DMS53 treated with DMSO at 0.1 percent for 48 hours (cell line): Measurements from ENCODE around the gene ZNF664.

ENCODE experiments used
- DNase-seq: peaks from one replicate; lab custom pipeline; 2025; ENCODE audit not compliant: unreplicated experiment; lab: John Stamatoyannopoulos, UW

The ZNF664 gene

DNA sequence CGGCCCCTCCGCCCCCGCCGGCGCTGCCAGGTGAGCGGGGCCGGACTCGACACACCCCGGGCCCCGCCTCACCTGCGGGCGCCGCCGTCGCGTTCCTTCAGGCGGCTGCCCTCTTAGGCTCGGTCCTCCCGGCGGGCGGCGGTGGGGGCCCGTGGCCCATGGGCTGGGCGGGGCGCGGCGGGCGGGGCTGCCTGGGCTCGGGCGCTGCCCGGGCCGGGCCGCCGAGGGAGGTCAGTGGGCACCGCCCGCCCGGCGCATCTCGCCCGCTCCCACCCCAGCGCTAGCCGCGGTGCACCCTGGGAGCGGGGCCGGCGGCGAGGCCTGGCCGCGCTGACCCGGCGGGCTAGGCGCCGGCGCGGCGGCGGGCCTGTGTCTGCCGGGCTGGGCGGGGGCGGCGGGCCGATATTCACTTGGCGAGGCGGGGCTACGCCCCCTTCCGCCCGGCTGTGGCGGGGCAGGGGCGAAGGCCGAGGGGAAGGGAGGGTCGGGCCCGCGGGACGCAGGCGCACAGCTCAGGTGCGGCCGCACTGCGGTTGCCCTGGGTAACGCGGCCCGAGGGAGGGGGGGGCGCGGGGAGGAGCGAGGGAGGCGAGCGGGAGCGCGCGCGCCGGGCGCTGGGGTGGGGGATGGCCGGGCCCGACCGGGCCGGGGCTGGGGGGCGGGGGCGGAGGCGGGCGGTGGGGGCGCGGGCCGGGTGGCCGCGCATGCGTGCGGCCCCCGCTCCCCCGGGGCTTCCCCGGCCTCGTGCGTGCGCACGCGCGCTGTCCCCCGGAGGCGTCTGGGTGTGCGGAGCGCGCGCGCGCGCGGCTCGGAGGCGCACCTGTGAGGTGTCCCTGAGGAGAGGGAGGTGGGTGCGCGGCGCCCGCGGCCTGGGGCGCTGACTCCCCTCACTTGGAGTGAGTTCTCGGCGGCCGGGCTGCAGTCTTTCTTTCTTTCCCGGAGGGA lies at the start of gene ZNF664, which contains the start of gene CCDC92:
TSS of gene ZNF664 (plus strand) at position 759 of the 945 bp plus-strand sequence. CDS start 38,930 bp downstream, outside the sequence.
TSS of gene CCDC92 (minus strand) at position 375 of the 945 bp plus-strand sequence. CDS start 28,526 bp downstream, outside the sequence.
- DNase-seq, result peak; percentile 81

DNA sequence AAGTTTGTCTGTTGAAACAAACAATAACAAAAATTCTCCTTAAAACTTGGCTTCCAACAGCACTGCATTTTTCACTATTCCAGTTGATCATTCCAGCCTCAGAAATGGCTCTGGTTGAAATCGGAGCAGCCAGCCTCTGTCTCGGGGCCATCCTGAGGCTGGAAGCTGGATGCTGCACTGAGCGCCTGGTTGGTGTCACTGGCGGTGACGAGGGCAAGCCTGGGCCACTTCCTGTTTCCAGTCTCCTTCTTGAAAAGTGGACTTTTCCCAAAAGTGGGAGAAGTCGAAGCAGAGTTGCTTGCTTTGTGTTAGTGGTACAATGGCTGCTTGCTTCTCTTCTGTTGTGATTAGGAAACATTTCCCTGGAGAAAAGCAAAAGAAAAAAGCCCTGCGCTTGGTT lies 49.1 kb upstream of the ZNF664 start:
- DNase-seq, result no peak

DNA sequence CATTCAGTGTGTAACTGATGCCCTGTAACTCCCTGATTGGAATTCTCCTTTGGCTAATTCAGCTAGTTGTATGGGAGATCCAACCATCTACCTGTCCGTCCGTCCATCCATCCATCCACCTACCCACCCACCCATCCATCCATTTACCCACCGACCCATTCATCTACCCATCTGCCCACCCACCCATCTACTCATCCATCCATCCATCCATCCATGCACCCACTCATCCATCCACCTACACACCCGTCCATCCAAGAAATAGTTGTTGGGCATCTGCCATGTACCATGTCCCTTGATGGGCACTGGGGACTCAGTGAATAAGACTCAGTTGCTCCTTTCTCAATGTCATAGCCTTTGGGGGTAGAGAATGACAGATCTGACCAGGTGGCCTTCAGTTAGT lies 48.5 kb upstream of the ZNF664 start:
- DNase-seq, result no peak

DNA sequence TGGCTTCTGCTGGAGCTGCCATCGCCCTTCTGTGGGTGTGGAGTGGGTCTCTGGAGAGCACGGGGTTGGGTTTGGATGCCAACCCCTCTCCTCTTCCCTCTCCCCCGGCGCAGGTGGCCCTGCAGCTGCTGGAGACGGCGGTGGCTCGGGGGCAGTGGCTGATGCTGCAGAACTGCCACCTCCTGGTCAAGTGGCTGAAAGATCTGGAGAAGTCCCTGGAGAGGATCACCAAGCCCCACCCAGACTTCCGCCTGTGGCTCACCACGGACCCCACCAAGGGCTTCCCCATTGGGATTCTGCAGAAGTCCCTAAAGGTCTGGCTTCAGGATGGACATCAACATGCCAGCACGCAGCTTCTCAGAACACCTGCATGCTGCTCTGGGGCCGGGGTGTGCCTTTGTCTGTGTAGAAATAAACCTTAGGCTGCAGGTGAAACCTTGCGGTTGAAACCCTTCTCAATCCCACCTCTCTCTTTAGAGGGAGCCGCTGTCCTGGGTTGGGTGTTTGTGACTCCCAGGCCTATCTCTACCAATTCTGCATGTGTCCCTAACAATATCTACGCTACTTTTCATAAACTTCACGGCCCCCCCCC lies 44.6 kb upstream of the ZNF664 start:
- DNase-seq, result peak; percentile 40

DNA sequence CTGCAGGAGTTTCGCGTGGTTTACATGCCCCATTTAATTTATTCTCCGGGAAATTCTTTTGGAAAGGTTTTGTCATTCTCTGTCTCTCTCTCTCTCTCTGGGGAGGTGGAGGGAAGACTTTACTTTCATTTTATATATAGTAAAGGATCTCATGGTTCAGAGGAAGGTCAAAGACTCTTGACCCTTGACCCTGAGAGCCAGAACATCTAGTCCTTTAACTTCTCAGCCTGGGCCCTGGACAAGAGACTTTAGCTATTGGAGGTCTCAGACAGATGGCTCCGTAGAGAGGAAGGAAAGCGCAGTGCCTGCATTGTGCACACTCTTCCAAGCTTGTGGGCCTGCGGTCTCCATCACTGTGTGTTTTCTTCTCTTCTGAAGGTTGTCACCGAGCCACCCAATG lies 44.1 kb upstream of the ZNF664 start:
- no peak for DNase-seq

DNA sequence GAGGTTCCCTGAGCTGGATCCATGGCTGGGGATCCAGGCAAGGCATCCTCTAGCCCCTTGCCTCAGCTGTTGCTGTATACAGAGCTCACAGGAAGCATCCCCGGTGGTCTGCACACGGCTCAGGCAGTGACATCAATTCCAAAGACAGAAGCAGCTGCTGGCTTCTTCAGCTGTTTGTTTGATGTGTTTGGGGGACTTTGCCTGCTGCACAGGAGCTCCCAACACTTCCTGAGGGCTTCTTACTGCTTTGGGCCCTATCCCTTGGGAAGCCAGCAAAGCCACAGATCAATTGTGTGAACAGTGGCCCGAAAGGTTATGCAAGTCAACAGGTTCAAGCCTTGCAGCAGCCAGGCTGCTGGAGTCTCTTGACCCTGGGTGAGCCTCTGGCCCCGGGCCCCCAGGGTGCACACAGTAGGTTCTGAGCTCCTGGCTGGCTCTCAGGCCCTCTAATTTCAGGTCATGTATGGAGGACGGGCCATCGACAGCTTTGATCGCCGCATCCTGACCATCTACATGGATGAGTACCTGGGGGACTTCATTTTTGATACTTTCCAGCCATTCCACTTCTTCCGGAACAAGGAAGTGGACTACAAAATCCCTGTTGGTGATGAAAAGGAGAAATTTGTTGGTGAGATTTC lies 43.0 kb upstream of the ZNF664 start:
- no peak for DNase-seq

DNA sequence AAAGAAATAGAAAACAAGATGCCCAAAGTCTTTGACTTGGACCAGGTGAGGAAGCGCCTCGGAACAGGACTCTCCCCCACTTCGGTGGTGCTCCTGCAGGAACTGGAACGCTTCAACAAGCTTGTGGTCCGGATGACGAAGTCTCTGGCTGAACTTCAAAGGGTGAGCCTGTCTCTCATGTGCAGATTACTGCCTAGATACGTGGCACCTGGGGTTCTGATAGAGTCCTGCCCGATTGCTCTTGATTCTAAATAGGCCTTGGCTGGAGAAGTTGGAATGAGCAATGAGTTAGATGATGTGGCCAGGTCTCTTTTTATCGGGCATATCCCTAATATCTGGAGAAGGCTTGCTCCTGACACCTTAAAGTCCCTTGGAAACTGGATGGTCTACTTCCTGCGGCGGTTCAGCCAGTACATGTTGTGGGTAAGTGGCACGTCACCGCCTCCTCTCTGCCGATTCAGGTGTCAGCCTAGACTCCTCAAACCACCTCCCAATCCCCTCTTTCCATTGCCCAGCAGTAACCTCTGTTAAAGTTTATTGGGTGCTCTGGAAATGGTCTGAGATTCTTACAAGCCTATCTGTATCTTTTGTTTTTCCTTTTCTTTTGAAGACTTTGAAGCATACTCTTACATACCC lies 41.2 kb upstream of the ZNF664 start:
- DNase-seq, result peak; percentile 16

DNA sequence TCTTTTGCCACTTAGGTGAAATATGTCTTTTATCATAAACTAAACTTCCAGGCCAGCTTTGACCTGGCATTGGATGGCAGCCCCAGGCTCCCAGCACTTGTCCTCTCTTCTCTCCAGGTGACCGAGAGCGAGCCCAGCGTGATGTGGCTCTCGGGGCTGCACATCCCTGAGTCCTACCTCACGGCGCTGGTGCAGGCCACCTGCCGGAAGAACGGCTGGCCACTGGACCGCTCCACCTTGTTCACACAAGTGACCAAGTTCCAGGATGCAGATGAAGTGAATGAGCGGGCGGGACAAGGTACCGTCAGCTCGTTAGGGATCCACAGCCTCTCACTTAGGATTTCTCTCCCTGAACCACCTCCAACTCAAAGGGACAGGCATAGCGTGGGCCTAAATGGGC lies 39.8 kb upstream of the ZNF664 start:
- DNase-seq, result no peak

DNA sequence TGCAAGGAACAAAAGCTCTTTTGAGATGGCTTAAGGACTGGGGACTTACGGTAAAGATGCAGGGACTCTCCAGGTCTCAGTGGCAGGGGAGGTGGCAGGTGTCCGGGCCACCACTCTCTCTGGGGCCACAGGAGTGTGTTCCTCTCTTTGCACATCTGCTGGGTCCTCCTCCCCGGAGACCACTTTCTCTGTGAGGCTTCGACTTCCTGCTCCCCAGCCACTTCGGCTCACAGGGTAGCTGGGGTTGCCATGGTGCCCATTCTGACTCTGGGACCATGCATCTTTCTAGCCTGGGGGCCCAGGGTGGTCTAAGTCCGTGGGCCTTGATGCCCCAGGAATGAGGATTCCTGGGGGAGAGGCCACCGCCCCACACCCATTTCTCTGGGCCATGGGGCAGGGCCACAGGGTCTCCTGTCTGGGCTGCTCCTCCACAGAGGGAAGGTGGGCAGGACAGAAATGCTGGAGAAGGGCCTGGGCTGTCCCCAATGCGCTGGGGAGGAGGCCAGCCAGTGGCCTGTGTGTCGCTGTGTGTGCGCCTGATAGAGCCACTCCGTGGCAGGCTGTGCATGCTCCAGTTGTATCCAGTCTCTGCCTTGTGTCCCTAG lies 38.9 kb upstream of the ZNF664 start:
- no peak for DNase-seq

DNA sequence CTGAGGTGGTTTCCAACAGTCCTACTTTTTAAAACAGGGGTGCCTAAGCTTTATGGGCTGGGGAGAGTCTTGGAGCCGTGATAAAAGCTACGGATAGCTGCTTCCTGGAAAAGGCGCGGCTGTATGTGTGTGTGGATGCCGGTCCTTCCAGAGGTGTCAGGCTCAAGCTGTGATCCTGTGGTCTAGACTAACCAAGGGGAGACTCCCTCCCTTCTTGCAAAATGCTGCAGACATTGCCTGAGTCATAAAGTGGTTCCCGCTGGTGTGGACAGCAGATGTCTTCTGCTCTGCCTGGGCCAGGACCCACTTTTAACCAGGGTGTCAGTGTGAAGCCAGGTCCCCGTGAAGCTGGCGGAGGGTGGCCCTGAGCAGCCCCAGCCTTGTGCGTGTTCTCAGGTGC lies 38.2 kb upstream of the ZNF664 start:
- no peak for DNase-seq

DNA sequence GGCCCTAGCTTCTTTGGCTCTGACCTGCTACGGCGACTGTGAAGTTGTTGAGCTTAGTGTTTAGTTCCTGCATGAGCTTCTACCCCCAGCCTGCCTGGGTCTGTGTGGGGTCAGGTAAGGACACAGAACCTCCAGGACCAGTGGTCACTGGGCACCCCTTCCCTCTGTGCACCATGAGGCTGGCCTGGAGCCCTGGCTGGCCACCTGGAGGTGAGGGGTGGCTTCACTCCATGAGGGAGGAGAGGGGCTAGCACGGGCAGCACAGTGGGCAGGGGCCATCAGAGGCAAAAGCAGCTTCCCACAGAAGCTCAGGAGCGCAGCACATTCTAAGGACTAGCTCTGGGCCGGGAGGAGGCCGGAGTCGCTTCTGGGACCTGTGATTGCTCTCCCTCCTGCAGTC lies 37.1 kb upstream of the ZNF664 start:
- DNase-seq, result no peak

DNA sequence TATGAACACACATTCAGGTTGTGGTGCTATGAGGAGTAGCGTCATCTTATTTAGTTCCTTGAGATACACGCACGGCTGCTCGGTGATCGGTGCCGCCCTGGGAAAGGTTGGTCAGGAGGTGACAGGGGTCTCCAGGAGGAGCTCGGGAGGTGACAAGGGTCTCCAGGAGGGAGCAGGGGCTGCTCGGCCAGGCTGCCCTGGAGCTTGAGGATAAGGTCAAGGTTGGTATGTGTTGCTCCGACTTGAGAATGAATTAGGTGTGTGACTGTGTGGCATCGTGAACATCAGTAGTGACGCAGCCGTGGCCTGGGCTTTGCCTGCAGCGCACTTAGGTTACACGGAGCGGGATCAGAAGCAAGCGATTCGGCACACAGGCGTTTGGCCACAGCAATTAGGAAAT lies 36.5 kb upstream of the ZNF664 start:
- no peak for DNase-seq

DNA sequence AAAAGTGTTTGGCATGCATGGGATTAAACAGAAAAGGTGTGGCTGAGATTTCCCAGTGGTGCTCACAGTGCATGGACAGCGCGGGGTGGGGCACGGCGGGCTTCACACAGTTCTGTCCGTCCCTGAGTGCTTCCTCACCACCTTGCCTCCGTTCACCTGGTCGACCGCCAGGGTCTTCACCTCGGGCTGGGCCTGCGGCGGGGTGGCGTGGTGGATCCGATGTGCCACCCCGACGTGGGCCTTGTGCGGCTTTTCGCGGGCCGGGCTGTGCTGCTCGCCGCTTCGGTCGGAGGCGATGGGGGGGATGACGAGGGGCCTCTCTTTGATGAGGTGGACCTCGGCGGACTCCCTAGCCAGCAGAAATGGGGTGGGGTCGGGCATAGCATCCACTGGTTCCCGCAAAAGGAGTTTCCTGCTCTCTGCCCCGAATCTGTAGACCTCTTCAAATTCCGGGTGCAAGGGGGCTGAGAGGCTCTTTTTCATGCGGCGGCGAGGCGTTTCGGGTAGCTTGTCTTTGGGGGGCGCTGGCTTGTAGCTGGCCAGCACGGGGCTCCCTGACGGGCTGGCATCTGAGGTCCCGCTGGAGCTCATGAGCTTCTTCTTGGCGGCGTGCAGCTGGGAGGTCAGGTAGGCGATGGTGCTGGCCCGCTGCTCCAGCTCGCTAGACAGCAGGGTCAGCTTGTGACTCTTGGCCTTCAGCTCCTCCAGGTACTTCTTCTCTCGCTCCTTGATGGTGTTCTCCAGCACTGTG lies 35.9 kb upstream of the ZNF664 start:
- no peak for DNase-seq

DNA sequence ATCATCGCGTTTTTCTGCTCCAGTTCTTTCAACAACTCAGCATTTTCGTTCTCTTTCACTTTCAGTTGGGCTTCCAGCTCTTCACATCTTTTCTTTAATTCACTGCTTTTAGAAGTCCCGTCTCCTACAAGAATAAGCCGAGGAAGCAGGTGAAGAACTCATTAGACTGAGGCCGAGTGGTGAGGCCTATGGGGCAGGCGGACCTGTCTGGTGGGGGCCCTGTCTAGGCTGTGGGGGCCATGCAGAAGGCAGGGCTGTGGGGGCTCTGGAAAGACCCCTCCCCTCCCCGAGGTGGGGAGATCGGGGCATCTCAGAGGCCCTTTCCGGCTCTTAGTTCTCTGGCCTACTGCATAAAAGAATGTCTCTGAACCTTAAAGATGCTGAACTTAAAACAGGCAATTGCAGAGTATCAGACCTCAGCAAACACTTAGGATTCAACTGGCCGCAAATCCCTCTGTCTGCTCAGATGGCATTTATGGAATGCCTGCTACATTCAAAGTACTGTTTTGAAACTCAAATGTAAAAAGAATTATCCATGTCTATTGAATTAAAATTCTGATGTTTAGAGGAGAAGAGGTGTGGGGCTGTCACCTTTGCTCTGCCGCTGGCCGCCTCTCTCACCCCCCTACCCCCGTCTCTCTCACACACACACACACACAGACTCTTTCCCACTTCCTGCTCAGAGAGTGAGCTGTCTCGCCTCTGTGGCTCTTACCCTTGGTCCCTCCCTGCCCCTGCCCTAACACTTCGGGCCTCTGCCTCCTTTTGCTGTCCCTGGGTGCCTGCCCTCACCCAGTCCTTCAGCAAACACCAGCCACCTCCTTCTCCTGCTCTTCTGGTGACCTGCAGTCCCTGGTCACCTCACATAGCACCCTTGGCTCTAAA lies 35.1 kb upstream of the ZNF664 start:
- no peak for DNase-seq

DNA sequence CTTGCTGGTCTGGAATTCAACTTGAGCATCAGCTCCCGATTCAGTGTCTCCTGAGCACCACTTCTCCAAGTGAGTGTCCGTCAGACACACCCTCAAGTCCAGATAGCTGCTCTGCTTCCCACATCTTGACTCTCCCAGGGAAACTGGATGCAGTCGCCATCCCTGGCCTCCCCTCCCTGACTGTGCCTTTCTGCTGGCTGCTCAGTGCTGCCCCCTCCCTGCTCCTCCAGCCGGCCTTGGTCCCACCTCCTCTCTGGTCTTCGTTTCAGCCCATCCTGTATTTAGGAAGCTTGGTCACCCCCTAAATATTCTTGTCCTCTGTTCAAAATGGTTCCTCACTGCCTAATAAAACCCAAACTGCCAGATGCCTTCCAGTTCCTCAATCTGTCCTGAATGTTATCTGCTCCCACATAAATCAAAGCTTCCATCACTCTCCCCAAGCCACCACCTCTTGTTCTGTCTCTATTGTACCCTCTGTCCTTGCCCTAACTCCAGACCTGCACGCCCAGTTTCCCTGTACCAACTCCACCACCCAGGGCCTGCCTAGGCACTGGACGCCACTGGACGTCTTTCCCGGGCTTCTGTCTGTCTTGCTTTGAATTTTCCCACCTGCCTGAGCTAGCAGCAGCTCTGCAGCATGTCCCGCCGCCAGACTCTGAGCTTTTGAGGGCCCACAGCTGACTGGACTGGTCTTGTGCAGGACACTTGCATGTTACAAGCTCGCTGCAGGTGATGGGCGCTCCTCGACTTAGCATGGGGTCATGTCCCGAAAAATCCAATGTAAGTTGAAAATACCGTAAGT lies 34.1 kb upstream of the ZNF664 start:
- no peak for DNase-seq

DNA sequence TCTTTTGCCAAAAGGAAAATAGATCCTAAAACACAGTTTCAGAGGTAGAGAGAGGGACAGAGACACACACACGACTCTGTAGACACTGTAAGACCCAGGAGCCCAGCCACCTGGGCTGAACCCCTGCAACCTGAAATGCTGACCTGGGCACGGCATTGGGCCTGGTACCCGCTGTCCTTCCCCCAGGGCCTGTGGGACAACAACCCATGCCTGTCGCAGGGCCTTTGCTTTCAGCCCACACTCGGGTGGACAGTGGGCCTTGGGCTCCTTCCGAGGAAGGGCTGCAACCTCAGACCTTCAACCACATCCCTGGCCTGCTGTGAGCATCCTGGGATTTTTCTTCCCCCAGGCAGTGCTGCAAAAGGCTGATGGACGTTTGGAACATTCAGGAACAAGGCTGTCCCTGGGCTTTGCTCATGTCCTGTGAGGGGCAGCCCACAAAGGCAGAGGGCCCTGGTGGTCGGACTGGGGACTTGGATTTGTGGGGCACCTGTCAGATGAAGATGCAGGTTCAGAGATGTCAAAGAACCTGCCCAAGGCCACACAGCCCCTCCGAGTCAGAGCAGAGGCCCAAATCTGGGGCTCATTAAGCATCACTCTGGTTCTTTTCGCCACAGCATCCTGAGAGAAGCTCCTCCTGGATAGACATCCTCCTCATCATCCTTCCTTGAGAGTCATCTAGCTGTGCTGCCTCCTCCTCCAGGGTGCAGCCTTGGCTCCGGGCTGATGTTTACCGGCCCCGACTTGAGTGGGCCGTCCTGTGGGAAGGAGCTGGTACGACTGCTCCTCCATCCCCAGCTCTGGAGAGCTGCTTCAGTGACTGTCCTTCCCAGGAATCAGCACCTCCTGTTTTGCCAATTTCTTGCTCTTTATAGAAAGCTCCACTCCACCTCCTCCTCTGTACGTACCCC lies 33.0 kb upstream of the ZNF664 start:
- no peak for DNase-seq

DNA sequence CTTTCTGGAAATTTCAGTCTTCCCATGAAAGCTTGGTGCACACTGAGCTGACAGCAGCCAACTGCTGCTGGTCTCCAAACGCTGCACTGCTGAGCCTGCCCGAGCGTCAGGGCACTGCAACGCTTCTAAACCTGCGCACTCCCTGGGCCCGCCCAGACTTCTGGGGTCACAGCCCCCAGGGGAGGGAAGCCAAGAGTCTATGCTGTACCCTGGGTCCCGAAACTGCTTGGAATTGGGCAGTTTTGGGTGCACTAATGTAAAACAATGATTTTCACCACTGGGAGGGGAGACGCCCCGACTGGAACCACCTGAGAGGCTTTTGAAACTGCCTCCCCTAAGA lies 32.4 kb upstream of the ZNF664 start:
- no peak for DNase-seq

DNA sequence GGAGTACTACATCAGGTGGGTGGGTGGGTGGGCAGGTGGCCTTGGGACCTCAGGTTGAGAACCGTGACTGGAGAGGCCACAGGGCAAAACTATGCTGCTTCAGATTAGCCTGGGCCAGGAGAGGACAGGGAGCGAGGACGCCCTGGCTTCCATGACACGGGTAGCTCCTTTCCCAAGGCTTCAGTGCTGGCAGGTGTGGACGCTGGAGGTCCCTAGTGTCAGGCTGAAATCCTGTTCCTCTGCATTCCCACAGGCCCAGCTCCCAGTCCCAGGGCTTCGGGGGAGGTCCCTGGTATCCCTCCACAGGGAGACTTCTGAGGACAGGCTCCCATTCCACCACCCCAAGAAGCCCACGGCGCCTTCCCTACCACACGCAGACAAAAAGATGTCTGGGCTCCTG lies 32.0 kb upstream of the ZNF664 start:
- DNase-seq, result no peak
